ENCODE data around the gene ABTB2. TPM values are rescaled to one million over a fixed set of nuclear protein-coding genes. Genes with fewer than 3 reads are reported as not detected.

The ABTB2 gene
- total RNA-seq, 1 experiment from 2014 or later, result 3.1 TPM

GRCh38 chr11:34308913-34309585, 48.8 kb downstream of the ABTB2 start:
- no TSS peak for BruUV-seq (replicated peaks)
- POLR2A ChIA-PET, result no interaction called here
- H3K9me3 Mint-ChIP-seq (ENCODE audit: unreplicated experiment), result no peaks in the 10 kb centered on the region

DNA sequence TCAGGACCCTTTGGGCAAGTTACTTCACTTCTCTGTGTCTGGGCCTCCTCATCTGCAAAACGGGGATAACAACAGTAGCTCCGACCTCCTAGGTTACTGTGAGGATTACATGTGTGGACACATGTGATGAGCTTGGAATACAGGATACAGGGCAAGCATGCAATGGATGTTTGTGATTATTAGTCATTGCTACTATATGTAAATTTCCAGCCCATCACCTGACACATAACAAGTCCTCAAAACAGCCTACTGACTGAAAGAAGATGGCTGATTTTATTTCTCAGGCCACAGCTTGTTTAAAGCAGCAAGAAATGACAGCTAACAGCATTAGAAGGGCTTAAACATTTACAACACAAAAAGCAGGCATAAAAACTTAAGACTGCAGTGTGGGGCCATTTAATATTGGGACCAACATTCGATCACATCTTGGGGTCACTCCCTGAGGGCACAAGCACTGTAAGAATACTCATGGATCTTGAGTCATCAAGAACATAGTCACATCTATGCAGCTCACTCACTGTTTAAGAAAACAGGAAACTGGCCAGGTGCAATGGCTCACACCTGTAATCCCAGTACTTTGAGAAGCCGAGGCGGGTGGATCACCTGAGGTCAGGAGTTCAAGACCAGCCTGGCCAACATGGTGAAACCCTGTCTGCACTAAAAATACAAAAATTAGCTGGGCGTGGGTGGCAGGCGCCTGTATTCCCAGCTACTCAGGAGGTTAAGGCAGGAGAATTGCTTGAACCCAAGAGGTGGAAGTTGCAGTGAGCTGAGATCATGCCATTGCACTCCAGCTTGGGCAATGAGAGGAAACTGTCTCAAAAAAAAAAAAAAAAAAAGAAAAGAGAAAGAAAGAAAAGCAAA, 49.5 kb downstream of the ABTB2 start:
- Mint-ChIP-seq H3K4me3 (ENCODE audit: unreplicated experiment) (no peak overlapping the region), H3K9me3 (ENCODE audit: unreplicated experiment) (no peaks in the 10 kb centered on the region), H3K27ac (ENCODE audit: low read depth, unreplicated experiment) (no peak overlapping the region), H3K4me1 (ENCODE audit: insufficient read depth, unreplicated experiment) (no peaks in the 10 kb centered on the region), H3K36me3 (ENCODE audit: insufficient read depth, unreplicated experiment) (no peaks in the 10 kb centered on the region), H3K27me3 (ENCODE audit: insufficient read depth, unreplicated experiment) (no peaks in the 10 kb centered on the region)
- intact Hi-C loops (cut with micrococcal nuclease), result no loop called here
- POLR2A ChIA-PET, result interaction anchor here (1.0 kb wide), 1 partner anchor 10 kb away, joined by 3 read pairs; no protein-coding TSS in a partner anchor
- CTCF ChIA-PET, result interaction anchor here (0.9 kb wide), 2 partner anchors 11 to 134 kb away, joined by 3 read pairs; no protein-coding TSS in a partner anchor
- DNase-seq (ENCODE audit: unreplicated experiment), result peak; percentile 45
- no peak for TF ChIP-seq CTCF (IDR thresholded peaks at IDR 0.05; ENCODE audit: unreplicated experiment)
- no TSS peak for BruUV-seq (replicated peaks)

More at GRCh38 chr11:34308913-34309585, 48.8 kb downstream of the ABTB2 start:
- TF ChIP-seq CTCF (IDR thresholded peaks at IDR 0.05; ENCODE audit: unreplicated experiment), result no peak
- H3K4me3 Mint-ChIP-seq (ENCODE audit: unreplicated experiment), result no peak overlapping the region
- no peaks in the 10 kb centered on the region for H3K27me3 Mint-ChIP-seq (ENCODE audit: insufficient read depth, unreplicated experiment)
- DNase-seq (ENCODE audit: unreplicated experiment), result no peak
- CTCF ChIA-PET, result no interaction called here
- no peaks in the 10 kb centered on the region for H3K4me1 Mint-ChIP-seq (ENCODE audit: insufficient read depth, unreplicated experiment)
- intact Hi-C loops (cut with micrococcal nuclease), result no loop called here
- H3K36me3 Mint-ChIP-seq (ENCODE audit: insufficient read depth, unreplicated experiment), result no peaks in the 10 kb centered on the region
- no peak overlapping the region for H3K27ac Mint-ChIP-seq (ENCODE audit: low read depth, unreplicated experiment)

DNA sequence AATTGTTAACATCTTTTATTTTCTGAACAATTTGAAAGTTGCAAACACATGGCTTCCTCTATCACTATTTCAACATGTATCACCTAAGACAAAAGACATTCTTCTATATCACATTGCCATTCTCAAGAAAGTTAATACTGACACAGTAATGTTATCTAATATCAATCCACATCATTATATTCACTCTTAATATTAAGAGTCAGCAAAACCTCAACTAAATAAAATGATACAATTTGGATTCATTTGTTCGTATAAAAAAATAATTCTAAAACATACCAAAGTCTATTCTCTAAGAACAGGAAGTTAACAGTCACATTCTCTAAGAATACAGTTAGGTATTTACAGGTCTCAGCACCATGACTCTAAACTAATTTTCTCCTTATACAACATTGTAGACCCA, 52.0 kb downstream of the ABTB2 start:
- H3K4me3 Mint-ChIP-seq (ENCODE audit: unreplicated experiment), result no peak overlapping the region
- intact Hi-C loops (cut with micrococcal nuclease), result no loop called here
- DNase-seq (ENCODE audit: unreplicated experiment), result no peak
- H3K36me3 Mint-ChIP-seq (ENCODE audit: insufficient read depth, unreplicated experiment), result no peaks in the 10 kb centered on the region
- no peak overlapping the region for H3K27ac Mint-ChIP-seq (ENCODE audit: low read depth, unreplicated experiment)
- CTCF ChIA-PET, result interaction anchor here (0.8 kb wide), 1 partner anchor 452 kb away, joined by 3 read pairs; no protein-coding TSS in a partner anchor
- POLR2A ChIA-PET, result no interaction called here
- BruUV-seq (replicated peaks), result no TSS peak
- no peaks in the 10 kb centered on the region for H3K27me3 Mint-ChIP-seq (ENCODE audit: insufficient read depth, unreplicated experiment)
- H3K9me3 Mint-ChIP-seq (ENCODE audit: unreplicated experiment), result no peaks in the 10 kb centered on the region
- peaks cover 8% of the 10 kb centered on the region for H3K4me1 Mint-ChIP-seq (ENCODE audit: insufficient read depth, unreplicated experiment)
- no peak for TF ChIP-seq CTCF (IDR thresholded peaks at IDR 0.05; ENCODE audit: unreplicated experiment)

DNA sequence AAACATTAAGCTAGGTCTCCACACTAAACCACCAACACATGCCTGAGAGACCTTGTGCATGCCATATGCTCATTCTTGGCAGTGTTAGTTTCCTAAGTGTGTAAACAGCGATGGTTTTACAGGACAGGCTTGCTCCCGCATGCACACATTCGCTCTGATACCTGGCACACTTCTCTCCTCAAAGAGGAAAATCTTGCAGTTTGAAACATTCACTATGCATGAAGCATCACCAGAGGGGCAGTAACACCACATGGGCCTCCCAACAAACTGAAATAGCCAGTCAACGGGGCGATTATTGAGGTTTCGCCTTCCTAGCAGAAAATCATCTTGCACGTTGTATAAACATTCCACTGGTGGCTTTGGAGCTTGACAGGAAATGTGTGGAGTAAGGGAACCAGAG, 52.6 kb downstream of the ABTB2 start:
- no peaks in the 10 kb centered on the region for H3K27me3 Mint-ChIP-seq (ENCODE audit: insufficient read depth, unreplicated experiment)
- no TSS peak for BruUV-seq (replicated peaks)
- TF ChIP-seq CTCF (IDR thresholded peaks at IDR 0.05; ENCODE audit: unreplicated experiment), result no peak
- intact Hi-C loops (cut with micrococcal nuclease), result no loop called here
- POLR2A ChIA-PET, result no interaction called here
- peaks cover 8% of the 10 kb centered on the region for H3K4me1 Mint-ChIP-seq (ENCODE audit: insufficient read depth, unreplicated experiment)
- no peaks in the 10 kb centered on the region for H3K9me3 Mint-ChIP-seq (ENCODE audit: unreplicated experiment)
- H3K36me3 Mint-ChIP-seq (ENCODE audit: insufficient read depth, unreplicated experiment), result no peaks in the 10 kb centered on the region
- CTCF ChIA-PET, result interaction anchor here (0.6 to 0.8 kb wide), 2 partner anchors 271 to 451 kb away, joined by 3 read pairs; no protein-coding TSS in a partner anchor
- H3K4me3 Mint-ChIP-seq (ENCODE audit: unreplicated experiment), result no peak overlapping the region
- no peak for DNase-seq (ENCODE audit: unreplicated experiment)
- no peak overlapping the region for H3K27ac Mint-ChIP-seq (ENCODE audit: low read depth, unreplicated experiment)

All from MCF 10A (cell line).